HG03558 (cell line): ENCODE data around the gene TMCO2.

Source experiments
- ATAC-seq: cut with Tn5 transposase; IDR thresholded peaks from one replicate; pipeline ENCODE4 v1.9.1; 2021; ENCODE audit warnings: moderate number of reproducible peaks; ENCODE audit not compliant: unreplicated experiment; ENCODE audit errors: extremely low read depth

TMCO2 gene

GRCh38 chr1:40257313-40257687, 9.6 kb downstream of the TMCO2 start:
- ATAC-seq = no peak

- peak; percentile 66 for ATAC-seq
Observed at GRCh38 chr1:40257688-40258444, 10.1 kb downstream of the TMCO2 start, which contains the start of gene ZMPSTE24. ZMPSTE24 (plus strand) TSS chr1:40258236; CDS start chr1:40258272, 36 bp downstream.

GRCh38 chr1:40258445-40258769, 10.7 kb downstream of the TMCO2 start:
- no peak for ATAC-seq

- no peak for ATAC-seq
Observed at GRCh38 chr1:40264354-40264781, 16.6 kb downstream of the TMCO2 start.

- no peak for ATAC-seq
Observed at GRCh38 chr1:40265298-40265697, 17.6 kb downstream of the TMCO2 start.

GRCh38 chr1:40265919-40266318, 18.2 kb downstream of the TMCO2 start:
- ATAC-seq = no peak

- no peak for ATAC-seq
Observed at GRCh38 chr1:40266786-40267535, 19.2 kb downstream of the TMCO2 start.

- ATAC-seq = no peak
Observed at GRCh38 chr1:40267767-40268187, 20.0 kb downstream of the TMCO2 start.

GRCh38 chr1:40268211-40268610, 20.5 kb downstream of the TMCO2 start:
- no peak for ATAC-seq

- ATAC-seq = no peak
Observed at GRCh38 chr1:40270152-40270834, 22.6 kb downstream of the TMCO2 start.

- ATAC-seq = no peak
Observed at GRCh38 chr1:40272653-40273213, 25.0 kb downstream of the TMCO2 start.

GRCh38 chr1:40273547-40274166, 25.9 kb downstream of the TMCO2 start:
- ATAC-seq = no peak

GRCh38 chr1:40274331-40274730, 26.6 kb downstream of the TMCO2 start:
- no peak for ATAC-seq

- no peak for ATAC-seq
Observed at GRCh38 chr1:40276122-40276521, 28.4 kb downstream of the TMCO2 start.

- ATAC-seq = no peak
Observed at GRCh38 chr1:40281853-40282252, 34.1 kb downstream of the TMCO2 start.

- ATAC-seq = no peak
Observed at GRCh38 chr1:40291293-40291692, 43.6 kb downstream of the TMCO2 start.

GRCh38 chr1:40299366-40300248, 51.9 kb downstream of the TMCO2 start:
- no peak for ATAC-seq

- no peak for ATAC-seq
Observed at GRCh38 chr1:40300249-40300567, 52.5 kb downstream of the TMCO2 start.

- no peak for ATAC-seq
Observed at GRCh38 chr1:40300651-40301050, 52.9 kb downstream of the TMCO2 start.

- ATAC-seq = no peak
Observed at GRCh38 chr1:40301066-40301465, 53.3 kb downstream of the TMCO2 start.
